Colonic mucosa (tissue), 4 donors: Measurements from ENCODE around the gene EYA3. TPM values are rescaled to one million over a fixed set of nuclear protein-coding genes. Genes with fewer than 3 reads are reported as not detected.

Experiments
- DNase-seq: peaks from one replicate; pipeline ENCODE4 v3.0.0-alpha.2; 2020
- H3K27ac ChIP-seq: fragments of 200-600 bp; one replicate; pipeline ENCODE4 v1.8.0; 2021
- H3K27me3 ChIP-seq: fragments of 200-600 bp; one replicate; pipeline ENCODE4 v1.8.0; 2021
- H3K36me3 ChIP-seq: fragments of 200-600 bp; one replicate; pipeline ENCODE4 v1.8.0; 2021
- H3K4me1 ChIP-seq: fragments of 200-600 bp; one replicate; pipeline ENCODE4 v1.8.0; 2021; ENCODE audit warnings: mild to moderate bottlenecking
- H3K4me3 ChIP-seq: fragments of 200-600 bp; one replicate; pipeline ENCODE4 v1.8.0; 2021
- H3K9ac ChIP-seq, 2 donors: one replicate each; pipeline ENCODE4 v1.7.0; 2013; ENCODE audit warnings: control low read depth in 2 of 2, low read depth in 2 of 2, low read length in 2 of 2
- H3K9me3 ChIP-seq: fragments of 200-600 bp; one replicate; pipeline ENCODE4 v1.8.0; 2021
- CTCF ChIP-seq: fragments of 200-600 bp; IDR thresholded peaks from one replicate; pipeline ENCODE4 v1.8.0; 2022; ENCODE audit warnings: antibody characterized with exemption, mild to moderate bottlenecking
- intact Hi-C: fragments of 100-400 bp; cut with DNase I; formaldehyde crosslinking; loops from one replicate; pipeline ENCODE4 v1.14.1; 2022
- total RNA-seq, 2 donors: library from RNA; stranded (reverse); fragmentation: NEBNext Ultra II Directional in 1 of 2; extraction: Animal tissue kit (Norgen Biotek cat#: 25700) in 1 of 2; gene quantifications; one replicate each; pipeline ENCODE4 v1.2.1, GENCODE V29; 2021
- donor health status: healthy.
- donor health status: DM: no; HTN: no; CAD: no.
- donor health status: DM: no; HTN: no; CAD: no.

EYA3 gene
- total RNA-seq, 2 donors from 2014 or later = 21.8 to 27.6 TPM

GRCh38 chr1:28087614-28088167 is 719 bp downstream of the EYA3 start:
- DNase-seq = peak; percentile 27
- Histone ChIP-seq H3K27me3 (no peaks in the 10 kb centered on the region), H3K36me3 (no peaks in the 10 kb centered on the region), H3K27ac (peak overlapping the region; percentile 89), H3K4me1 (peaks cover 12% of the 10 kb centered on the region), H3K9me3 (no peaks in the 10 kb centered on the region), H3K4me3 (peak overlapping the region; percentile 56), H3K9ac (peak overlapping the region; percentile 81 to 92)
- TF ChIP-seq CTCF = no peak
- intact Hi-C loops = no loop called here

GRCh38 chr1:28086651-28087050 is 1.8 kb downstream of the EYA3 start:
- no peak for TF ChIP-seq CTCF
- H3K9ac ChIP-seq = no peak overlapping the region
- DNase-seq = no peak
- H3K4me1 ChIP-seq = peaks cover 12% of the 10 kb centered on the region
- no peaks in the 10 kb centered on the region for H3K36me3 ChIP-seq
- H3K4me3 ChIP-seq = no peak overlapping the region
- no peaks in the 10 kb centered on the region for H3K27me3 ChIP-seq
- intact Hi-C loops = no loop called here
- no peaks in the 10 kb centered on the region for H3K9me3 ChIP-seq
- H3K27ac ChIP-seq = no peak overlapping the region

- no peaks in the 10 kb centered on the region for H3K9me3 ChIP-seq
- H3K36me3 ChIP-seq = no peaks in the 10 kb centered on the region
- H3K9ac ChIP-seq = no peak overlapping the region
- H3K4me1 ChIP-seq = peaks cover 12% of the 10 kb centered on the region
- no peak overlapping the region for H3K27ac ChIP-seq
- H3K4me3 ChIP-seq = no peak overlapping the region
- no peak for TF ChIP-seq CTCF
- intact Hi-C loops = no loop called here
- H3K27me3 ChIP-seq = no peaks in the 10 kb centered on the region
- no peak for DNase-seq
Measured at GRCh38 chr1:28085129-28085528, 3.3 kb downstream of the EYA3 start.

- DNase-seq = no peak
- Histone ChIP-seq H3K27me3 (no peaks in the 10 kb centered on the region), H3K27ac (no peak overlapping the region), H3K9ac (no peak overlapping the region), H3K9me3 (no peaks in the 10 kb centered on the region), H3K4me3 (no peak overlapping the region), H3K36me3 (no peaks in the 10 kb centered on the region), H3K4me1 (peaks cover 12% of the 10 kb centered on the region)
- intact Hi-C loops = no loop called here
- TF ChIP-seq CTCF = no peak
Measured at GRCh38 chr1:28083876-28084275, 4.5 kb downstream of the EYA3 start.

GRCh38 chr1:28078680-28079626 is 9.5 kb downstream of the EYA3 start:
- H3K36me3 ChIP-seq = no peaks in the 10 kb centered on the region
- H3K27me3 ChIP-seq = no peaks in the 10 kb centered on the region
- H3K4me1 ChIP-seq = no peaks in the 10 kb centered on the region
- H3K27ac ChIP-seq = peak overlapping the region; percentile 10
- H3K4me3 ChIP-seq = no peak overlapping the region
- H3K9ac ChIP-seq = peak overlapping the region in 1 of 2 donors; percentile 51
- intact Hi-C loops = no loop called here
- no peak for DNase-seq
- no peaks in the 10 kb centered on the region for H3K9me3 ChIP-seq
- no peak for TF ChIP-seq CTCF
